Aorta (tissue), 5 donors: ENCODE measurements around the gene SPIB. TPM values are rescaled to one million over a fixed set of nuclear protein-coding genes. Genes with fewer than 3 reads are reported as not detected.
"Not testable (repeated sequence)": the region's sequence is repeated elsewhere in the genome, so short reads cannot be mapped to it uniquely, and the experiment has no call there.

Experiments used
- ATAC-seq: fragments of 200-7000 bp; cut with Tn5 transposase; one replicate; pipeline ENCODE4 v1.9.1; 2022; ENCODE audit warnings: moderate library complexity; ENCODE audit not compliant: low FRiP score
- DNase-seq, 2 donors: peaks; one replicate each; pipeline ENCODE4 v3.0.0-alpha.2; 2020
- H3K27ac ChIP-seq, 2 donors: one replicate each; pipeline ENCODE4 v1.5.1; 2013; ENCODE audit warnings: low read length in 2 of 2, mild to moderate bottlenecking in 2 of 2, moderate library complexity in 2 of 2, control low read depth in 1 of 2, inconsistent platforms in 1 of 2, low read depth in 1 of 2
- H3K27me3 ChIP-seq, 2 donors: one replicate each; pipeline ENCODE4 v1.6.1; 2013; ENCODE audit warnings: control low read depth in 1 of 2, low read length in 1 of 2, mild to moderate bottlenecking in 1 of 2, moderate library complexity in 1 of 2; ENCODE audit not compliant: insufficient read depth in 2 of 2, control insufficient read depth in 1 of 2
- H3K36me3 ChIP-seq, 2 donors: one replicate each; pipeline ENCODE4 v1.6.1; 2013; ENCODE audit warnings: control low read depth in 1 of 2, low read length in 1 of 2, mild to moderate bottlenecking in 1 of 2; ENCODE audit not compliant: insufficient read depth in 2 of 2, control insufficient read depth in 1 of 2
- H3K4me1 ChIP-seq, 2 donors: one replicate each; pipeline ENCODE4 v1.6.1; 2013; ENCODE audit warnings: low read length in 2 of 2, control low read depth in 1 of 2, mild to moderate bottlenecking in 1 of 2, moderate library complexity in 1 of 2; ENCODE audit not compliant: insufficient read depth in 2 of 2, control insufficient read depth in 1 of 2
- H3K4me3 ChIP-seq, 2 donors: one replicate each; pipeline ENCODE4 v1.5.1; 2013; ENCODE audit warnings: low read length in 2 of 2, control low read depth in 1 of 2, mild to moderate bottlenecking in 1 of 2
- H3K9me3 ChIP-seq: one replicate; pipeline ENCODE4 v1.6.1; 2013; ENCODE audit warnings: mild to moderate bottlenecking, low read length; ENCODE audit not compliant: control insufficient read depth
- WGBS, 2 donors: extraction: QIAGEN DNeasy Blood & Tissue Kit; methylation state at CpG; one replicate each; pipeline ENCODE4 v1.1.7; 2013; 5-methylcytosine and 5-hydroxymethylcytosine counted together
- intact Hi-C, 2 donors: fragments of 100-400 bp; cut with DNase I; formaldehyde crosslinking; loops; one replicate each; pipeline versions ENCODE4 v1.14.2 to v1.15.0; 2022
- polyA plus RNA-seq, 2 donors: library from polyadenylated mRNA; stranded (reverse); fragments of 200-250 nt; gene quantifications; one replicate each; pipeline ENCODE4 v1.2.3, GENCODE V29; 2013
- total RNA-seq, 2 donors: library from RNA; stranded (reverse); fragmentation: NEBNext Ultra II Directional; extraction: Animal tissue kit (Norgen Biotek cat#: 25700); gene quantifications; one replicate each; pipeline ENCODE4 v1.2.1, GENCODE V29; 2021
- donor health status: healthy with polysubstance abuse.
- donor health status: Bipolar disorder and iron deficiency.
- donor health status: DM: no; HTN: no; CAD: no.
- donor health status: DM: no; HTN: no; CAD: no.
- donor health status: DM: yes; HTN: yes; CAD: no.

The SPIB gene
- total and polyA plus RNA-seq, 4 donors: 0.05 to 5.1 (median 0.55) TPM

GRCh38 chr19:50431343-50432220 lies 12.8 kb downstream of the SPIB start:
- peak; percentile 91 for ATAC-seq
- H3K4me1 ChIP-seq: no peaks in the 10 kb centered on the region
- peak; percentile 91 to 95 for DNase-seq
- WGBS, 2 donors: 1% methylated on average over 53 to 54 of the region's 54 CpGs
- H3K4me3 ChIP-seq: peak overlapping the region; percentile 23 to 42
- H3K27me3 ChIP-seq: no peaks in the 10 kb centered on the region
- no peaks in the 10 kb centered on the region for H3K36me3 ChIP-seq
- H3K9me3 ChIP-seq: no peaks in the 10 kb centered on the region
- H3K27ac ChIP-seq: no peak overlapping the region
- intact Hi-C loops: no loop called here

GRCh38 chr19:50432221-50433028 lies 13.7 kb downstream of the SPIB start, which contains the start of gene MYBPC2:
Gene MYBPC2 (plus strand): TSS chr19:50432892. CDS start chr19:50432954, 62 bp downstream.
- H3K36me3 ChIP-seq: no peaks in the 10 kb centered on the region
- no peaks in the 10 kb centered on the region for H3K27me3 ChIP-seq
- intact Hi-C loops: no loop called here

GRCh38 chr19:50433201-50434180 lies 14.8 kb downstream of the SPIB start:
- H3K36me3 ChIP-seq: no peaks in the 10 kb centered on the region
- no peak overlapping the region for H3K27ac ChIP-seq
- DNase-seq (no peak), ATAC-seq (no peak)
- no peaks in the 10 kb centered on the region for H3K9me3 ChIP-seq
- intact Hi-C loops: no loop called here
- no peak overlapping the region for H3K4me3 ChIP-seq
- WGBS, 2 donors: 64 to 68% methylated on average over 19 of the region's 19 CpGs
- no peaks in the 10 kb centered on the region for H3K4me1 ChIP-seq
- no peaks in the 10 kb centered on the region for H3K27me3 ChIP-seq

More at GRCh38 chr19:50432221-50433028, 13.7 kb downstream of the SPIB start, which contains the start of gene MYBPC2:
- 3 to 5% methylated on average over 30 to 40 of the region's 40 CpGs for WGBS, 2 donors
- Histone ChIP-seq H3K4me3 (peak within 1 kb of the TSS; percentile 23 to 42), H3K4me1 (no peaks in the 10 kb centered on the region), H3K9me3 (no peaks in the 10 kb centered on the region), H3K27ac (no peak within 1 kb of the TSS)
- ATAC-seq (no peak), DNase-seq (no peak)

GRCh38 chr19:50434525-50434924 lies 15.8 kb downstream of the SPIB start:
- intact Hi-C loops: no loop called here
- Histone ChIP-seq H3K36me3 (no peaks in the 10 kb centered on the region), H3K4me1 (no peaks in the 10 kb centered on the region), H3K27me3 (no peaks in the 10 kb centered on the region), H3K27ac (no peak overlapping the region), H3K9me3 (no peaks in the 10 kb centered on the region), H3K4me3 (no peak overlapping the region)
- DNase-seq (no peak), ATAC-seq (no peak)
- WGBS, 2 donors: 30 to 36% methylated on average over 12 of the region's 12 CpGs

GRCh38 chr19:50435221-50435620 lies 16.5 kb downstream of the SPIB start:
- no peaks in the 10 kb centered on the region for H3K9me3 ChIP-seq
- 80 to 81% methylated on average over 17 of the region's 17 CpGs for WGBS, 2 donors

GRCh38 chr19:50435627-50436026 lies 16.9 kb downstream of the SPIB start:
- intact Hi-C loops: no loop called here
- H3K4me3 ChIP-seq: no peak overlapping the region

More at GRCh38 chr19:50435221-50435620, 16.5 kb downstream of the SPIB start:
- Histone ChIP-seq H3K36me3 (no peaks in the 10 kb centered on the region), H3K4me3 (no peak overlapping the region), H3K27me3 (no peaks in the 10 kb centered on the region), H3K4me1 (no peaks in the 10 kb centered on the region), H3K27ac (no peak overlapping the region)
- intact Hi-C loops: no loop called here
- DNase-seq (no peak), ATAC-seq (no peak)

GRCh38 chr19:50437862-50438449 lies 19.2 kb downstream of the SPIB start:
- no peaks in the 10 kb centered on the region for H3K27me3 ChIP-seq
- H3K4me1 ChIP-seq: no peaks in the 10 kb centered on the region
- intact Hi-C loops: no loop called here
- H3K9me3 ChIP-seq: no peaks in the 10 kb centered on the region
- DNase-seq: no peak
- WGBS, 2 donors: 90% methylated on average over 5 of the region's 5 CpGs
- ATAC-seq: no peak
- H3K4me3 ChIP-seq: no peak overlapping the region
- no peak overlapping the region for H3K27ac ChIP-seq
- no peaks in the 10 kb centered on the region for H3K36me3 ChIP-seq

More at GRCh38 chr19:50435627-50436026, 16.9 kb downstream of the SPIB start:
- 75 to 76% methylated on average over 12 of the region's 12 CpGs for WGBS, 2 donors
- Histone ChIP-seq H3K9me3 (no peaks in the 10 kb centered on the region), H3K4me1 (no peaks in the 10 kb centered on the region), H3K27ac (no peak overlapping the region), H3K27me3 (no peaks in the 10 kb centered on the region), H3K36me3 (no peaks in the 10 kb centered on the region)
- DNase-seq: no peak
- no peak for ATAC-seq

GRCh38 chr19:50439130-50439529 lies 20.4 kb downstream of the SPIB start:
- H3K4me3 ChIP-seq, H3K4me1 ChIP-seq, intact Hi-C loops, H3K27me3 ChIP-seq, H3K27ac ChIP-seq, ATAC-seq, H3K9me3 ChIP-seq, H3K36me3 ChIP-seq, DNase-seq: not testable (repeated sequence)
- WGBS, 2 donors: 55 to 57% methylated on average over 2 of the region's 2 CpGs
